Stimulated activated CD8-positive, alpha-beta memory T cell treated with anti-CD3 and anti-CD28 coated beads, Interleukin-15, amount 100 ng/mL, for 48 hours (primary cell): ENCODE data around the gene EIF2B5.
A peak's percentile ranks its signal among the peaks of the same experiment; 100 is the strongest.

ENCODE experiments used
- DNase-seq, 2 donors: peaks; one replicate each; pipeline ENCODE4 v3.0.0-alpha.2; 2020; ENCODE audit warnings: low read depth in 2 of 2

Gene EIF2B5

DNA sequence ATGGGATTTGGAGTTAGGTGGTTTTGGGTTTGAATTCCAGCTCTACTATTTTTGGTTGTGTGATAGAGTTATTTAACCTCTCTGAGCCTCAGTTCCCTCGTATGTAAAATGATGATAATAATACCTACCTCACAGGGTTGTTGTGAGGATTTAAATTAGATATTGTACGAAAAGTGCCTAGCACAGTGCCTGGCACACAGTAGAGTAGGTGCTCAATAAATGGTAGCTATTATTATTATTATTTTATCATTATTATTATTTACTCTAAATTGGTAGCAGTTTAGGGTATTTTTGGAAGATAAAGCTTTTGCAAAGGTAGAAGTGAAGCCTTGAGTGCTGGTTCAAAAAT, 38.2 kb downstream of the EIF2B5 start:
- DNase-seq: no peak

DNA sequence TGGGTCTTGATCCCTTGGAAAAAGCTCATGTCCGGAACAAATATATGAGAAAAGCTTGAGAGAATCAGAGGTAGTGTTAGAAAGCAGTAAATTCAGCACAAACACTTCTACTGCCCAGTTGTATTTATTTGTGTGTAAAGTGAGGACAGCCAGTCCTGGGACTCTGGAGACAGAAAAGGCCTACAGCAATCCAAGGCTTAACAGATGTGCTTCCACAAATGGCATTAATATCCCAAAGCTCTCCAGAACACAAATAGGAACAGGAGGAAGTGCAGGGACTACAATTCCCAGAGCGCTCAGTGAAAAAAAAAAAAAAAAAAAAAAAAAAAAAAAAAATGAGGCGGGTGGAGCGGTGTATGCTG, 39.1 kb downstream of the EIF2B5 start:
- DNase-seq: no peak

DNA sequence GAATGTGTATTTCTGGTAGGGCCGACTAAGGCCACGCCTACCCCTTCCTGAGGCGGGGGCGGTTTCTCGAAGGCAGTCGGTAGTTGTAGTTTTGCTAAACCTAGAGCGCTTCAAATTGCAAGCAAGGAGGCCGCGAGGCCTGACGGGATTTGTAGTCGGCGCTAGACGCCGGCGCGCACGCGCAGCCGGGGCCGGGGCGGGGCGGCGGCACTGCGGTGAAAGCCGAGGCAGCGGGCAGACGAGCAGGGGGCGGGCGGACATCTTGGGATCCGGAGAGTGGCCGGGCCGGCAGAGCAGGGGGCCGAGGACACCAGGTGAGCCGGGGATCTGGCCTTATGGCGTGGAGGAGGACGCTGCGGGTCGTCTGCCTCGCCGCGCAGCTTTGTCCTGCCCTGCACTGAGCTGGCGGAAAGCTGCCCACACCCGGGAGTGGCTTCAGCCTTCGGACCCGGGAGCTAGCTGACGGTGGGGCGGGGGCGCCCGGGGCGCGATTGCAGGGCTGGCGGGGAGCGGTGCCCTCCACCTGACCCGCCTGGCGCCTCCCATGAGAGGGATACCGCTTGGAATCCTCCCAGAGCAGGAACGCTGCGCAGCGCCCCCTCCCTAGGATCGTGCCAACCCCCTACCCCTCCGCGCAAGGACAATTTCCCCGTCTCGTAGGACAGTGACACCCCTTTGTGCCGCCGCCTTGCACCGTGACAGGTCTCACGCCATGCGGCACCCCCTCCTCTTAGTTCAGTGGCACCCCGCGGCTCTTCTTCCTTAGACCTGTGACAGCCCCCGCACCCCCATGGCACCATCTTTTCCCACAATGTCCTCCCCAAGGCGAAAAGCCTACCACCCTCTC, 39.7 kb downstream of the EIF2B5 start, which contains the start of gene AP2M1:
TSS of gene AP2M1 (plus strand) at position 210 of the 847 bp plus-strand sequence. CDS start 2,139 bp downstream, outside the sequence.
- peak; percentile 97 to 99 for DNase-seq

DNA sequence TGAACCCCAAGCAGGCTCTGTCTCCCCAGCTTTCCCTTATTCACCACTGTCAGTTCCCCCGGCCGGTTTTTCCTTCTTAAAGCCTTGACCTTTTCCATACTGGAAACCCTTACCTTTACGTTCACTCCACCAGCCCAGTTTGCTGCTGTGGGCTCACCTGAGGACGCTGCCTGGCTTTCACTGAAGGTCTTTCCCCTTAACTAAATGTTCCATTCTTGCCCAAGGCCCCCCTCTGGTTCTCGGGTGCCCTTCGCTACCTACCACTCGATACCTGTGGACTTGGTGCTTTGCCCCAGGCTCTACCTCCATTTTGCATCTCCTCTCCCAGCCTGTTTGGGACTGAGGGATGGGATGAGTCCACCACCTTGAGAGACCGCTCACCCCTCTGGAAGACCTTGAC, 40.3 kb downstream of the EIF2B5 start:
- no peak for DNase-seq

DNA sequence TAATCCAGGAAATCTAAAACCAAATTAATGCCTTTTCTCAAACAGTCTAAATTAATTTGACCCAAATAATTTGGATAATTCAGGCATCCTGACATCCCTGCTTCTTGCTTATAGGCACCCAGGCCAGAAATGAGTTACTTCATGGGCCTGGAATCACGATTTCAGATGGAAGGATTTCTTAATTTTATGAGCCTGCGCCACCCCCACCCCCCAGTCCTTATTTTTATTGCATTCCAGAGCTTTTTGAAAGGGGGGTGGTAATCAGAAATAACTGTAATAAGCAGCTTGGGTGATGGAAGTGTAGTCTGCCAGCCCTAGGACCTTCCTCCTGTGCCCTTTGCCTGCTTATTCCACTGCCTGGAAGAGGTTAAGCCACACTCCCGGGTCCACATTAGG, 40.8 kb downstream of the EIF2B5 start:
- no peak for DNase-seq

DNA sequence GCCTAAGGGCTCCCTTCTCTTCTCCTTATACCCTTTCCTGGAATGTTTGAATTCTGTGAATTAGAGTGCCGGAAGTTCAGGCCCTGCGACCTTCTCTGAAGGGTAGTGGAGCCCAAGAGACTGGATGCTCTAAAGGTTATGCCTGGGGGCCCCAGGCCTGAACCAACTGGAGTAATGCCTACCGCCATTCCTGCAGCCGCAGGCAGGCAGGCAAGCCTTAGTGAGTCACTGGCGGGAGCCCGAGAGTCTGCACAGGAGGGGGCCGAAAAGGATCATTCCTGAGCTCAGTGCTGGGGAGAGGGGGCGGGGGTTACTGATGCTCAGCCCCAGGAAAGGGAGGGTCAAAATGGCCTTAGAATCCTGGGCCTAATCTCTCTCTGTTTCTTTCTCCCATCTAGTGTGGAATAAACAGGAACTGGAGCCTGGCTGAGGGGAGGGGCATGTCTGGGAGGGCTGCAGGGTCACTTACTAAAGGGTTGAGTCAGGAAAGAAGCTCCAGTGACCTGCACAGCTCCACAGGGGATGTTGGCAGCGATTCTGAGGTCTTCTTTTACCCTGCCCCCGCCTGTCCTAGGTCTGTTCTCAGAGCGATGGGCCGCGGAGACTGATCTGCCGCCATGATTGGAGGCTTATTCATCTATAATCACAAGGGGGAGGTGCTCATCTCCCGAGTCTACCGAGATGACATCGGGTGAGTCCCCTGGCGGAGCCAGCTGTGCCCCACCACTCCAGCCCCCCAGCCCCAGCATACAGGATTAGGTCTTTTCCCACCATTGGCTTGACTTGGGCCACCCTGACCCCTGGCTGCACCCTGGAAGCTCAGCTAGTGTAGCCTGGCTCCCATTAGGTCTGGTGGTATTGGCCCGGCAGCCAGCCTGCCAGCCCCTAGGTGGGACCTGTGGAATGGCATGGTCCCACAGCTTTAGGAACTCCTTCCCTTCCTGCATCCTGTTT, 41.5 kb downstream of the EIF2B5 start:
- no peak for DNase-seq

DNA sequence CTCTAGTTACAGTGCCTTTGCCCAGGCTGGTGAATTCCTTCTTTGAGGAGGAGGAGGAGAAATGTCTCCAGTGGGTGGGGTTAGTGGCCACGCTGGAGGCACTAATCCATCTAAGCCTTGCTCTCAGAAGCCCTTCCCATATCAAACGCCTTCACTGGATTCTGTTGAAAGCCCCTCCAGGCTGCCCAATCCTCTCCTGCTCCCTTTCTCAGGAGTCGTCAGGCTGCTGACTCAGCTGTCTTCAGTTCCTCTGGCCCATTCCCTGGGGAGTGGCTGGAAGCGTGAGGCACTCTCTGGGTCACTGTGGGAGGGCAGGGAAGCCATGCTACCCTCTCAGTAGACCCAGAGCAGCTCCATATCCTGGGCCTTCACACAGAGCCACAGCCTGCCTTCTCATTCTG, 42.2 kb downstream of the EIF2B5 start:
- DNase-seq: no peak

DNA sequence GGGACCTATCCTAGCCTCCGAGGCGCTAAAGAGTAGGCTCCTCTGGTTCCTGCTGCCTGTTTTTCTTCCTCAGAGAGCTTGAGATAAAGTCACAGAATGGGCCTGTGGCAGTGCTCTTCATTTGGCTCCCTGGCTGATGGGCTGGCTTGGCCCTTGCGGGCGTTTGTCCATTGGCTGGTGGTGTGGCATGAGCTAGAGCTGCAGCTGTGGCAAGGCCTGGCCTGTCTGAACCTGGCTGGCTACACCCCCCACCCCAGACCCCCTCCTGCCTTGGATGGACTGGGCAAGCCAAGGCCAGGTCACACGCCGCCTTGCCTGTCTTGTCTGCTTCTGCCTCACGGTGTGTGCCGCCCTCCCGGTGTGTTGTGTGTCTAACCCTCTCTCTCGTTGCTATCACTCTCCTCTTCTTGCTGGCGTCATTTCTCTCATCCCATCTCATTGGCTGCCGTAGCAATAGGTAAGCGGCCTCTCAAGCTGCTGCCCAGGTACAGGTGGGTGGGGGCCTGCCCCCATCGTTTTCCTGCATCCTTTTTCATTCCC, 42.7 kb downstream of the EIF2B5 start:
- DNase-seq: no peak

DNA sequence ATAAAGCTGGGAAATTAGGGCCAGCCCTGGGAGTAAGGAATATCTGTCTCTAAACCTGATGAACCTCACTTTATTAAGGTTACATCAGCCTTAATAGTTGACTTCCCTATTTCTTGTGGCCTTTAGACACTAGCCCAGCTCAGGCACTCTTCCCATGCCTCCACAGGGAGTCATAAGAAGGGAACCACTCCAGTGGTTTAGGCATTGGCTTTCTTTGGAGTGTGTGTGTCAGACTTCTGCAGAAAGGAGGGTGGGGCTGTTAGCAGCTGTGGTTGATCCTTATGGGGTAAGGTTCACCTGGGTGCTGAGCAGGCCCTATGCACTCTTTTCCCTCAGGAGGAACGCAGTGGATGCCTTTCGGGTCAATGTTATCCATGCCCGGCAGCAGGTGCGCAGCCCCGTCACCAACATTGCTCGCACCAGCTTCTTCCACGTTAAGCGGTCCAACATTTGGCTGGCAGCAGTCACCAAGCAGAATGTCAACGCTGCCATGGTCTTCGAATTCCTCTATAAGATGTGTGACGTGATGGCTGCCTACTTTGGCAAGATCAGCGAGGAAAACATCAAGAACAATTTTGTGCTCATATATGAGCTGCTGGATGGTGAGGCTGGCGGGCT, 43.5 kb downstream of the EIF2B5 start:
- no peak for DNase-seq

DNA sequence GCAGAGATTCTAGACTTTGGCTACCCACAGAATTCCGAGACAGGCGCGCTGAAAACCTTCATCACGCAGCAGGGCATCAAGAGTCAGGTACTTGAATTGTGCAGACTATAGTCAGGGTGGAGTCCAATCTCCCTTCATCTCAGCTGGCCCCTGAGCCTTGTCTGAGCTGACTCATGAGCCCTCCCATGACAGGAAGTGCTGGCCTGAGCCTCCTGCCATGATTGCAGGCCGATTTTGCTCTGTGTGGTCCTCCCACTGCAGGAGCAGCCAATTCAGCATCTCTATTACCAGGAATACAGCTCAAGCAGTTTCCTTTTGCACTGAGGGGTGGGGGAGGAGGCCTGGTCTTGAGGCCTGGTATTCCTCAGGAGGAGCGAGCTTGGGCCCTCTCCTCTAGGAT, 45.0 kb downstream of the EIF2B5 start:
- no peak for DNase-seq

DNA sequence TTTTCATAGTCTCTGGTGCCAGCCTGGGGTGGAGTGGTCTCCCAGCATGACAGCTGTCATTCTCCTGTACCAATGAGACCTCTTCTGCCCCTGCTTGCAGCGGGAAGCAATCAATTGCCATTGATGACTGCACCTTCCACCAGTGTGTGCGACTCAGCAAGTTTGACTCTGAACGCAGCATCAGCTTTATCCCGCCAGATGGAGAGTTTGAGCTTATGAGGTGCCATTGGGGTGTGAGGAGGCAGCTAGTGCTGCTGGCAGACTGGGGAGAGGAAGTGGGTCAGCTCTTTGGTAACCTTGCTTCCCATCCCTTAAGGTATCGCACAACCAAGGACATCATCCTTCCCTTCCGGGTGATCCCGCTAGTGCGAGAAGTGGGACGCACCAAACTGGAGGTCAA, 46.4 kb downstream of the EIF2B5 start:
- DNase-seq: no peak

DNA sequence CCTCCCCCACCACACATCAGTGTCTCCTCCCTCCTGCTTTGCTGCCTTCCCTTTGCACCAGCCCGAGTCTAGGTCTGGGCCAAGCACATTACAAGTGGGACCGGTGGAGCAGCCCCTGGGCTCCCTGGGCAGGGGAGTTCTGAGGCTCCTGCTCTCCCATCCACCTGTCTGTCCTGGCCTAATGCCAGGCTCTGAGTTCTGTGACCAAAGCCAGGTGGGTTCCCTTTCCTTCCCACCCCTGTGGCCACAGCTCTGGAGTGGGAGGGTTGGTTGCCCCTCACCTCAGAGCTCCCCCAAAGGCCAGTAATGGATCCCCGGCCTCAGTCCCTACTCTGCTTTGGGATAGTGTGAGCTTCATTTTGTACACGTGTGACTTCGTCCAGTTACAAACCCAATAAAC, 48.5 kb downstream of the EIF2B5 start:
- DNase-seq: no peak

DNA sequence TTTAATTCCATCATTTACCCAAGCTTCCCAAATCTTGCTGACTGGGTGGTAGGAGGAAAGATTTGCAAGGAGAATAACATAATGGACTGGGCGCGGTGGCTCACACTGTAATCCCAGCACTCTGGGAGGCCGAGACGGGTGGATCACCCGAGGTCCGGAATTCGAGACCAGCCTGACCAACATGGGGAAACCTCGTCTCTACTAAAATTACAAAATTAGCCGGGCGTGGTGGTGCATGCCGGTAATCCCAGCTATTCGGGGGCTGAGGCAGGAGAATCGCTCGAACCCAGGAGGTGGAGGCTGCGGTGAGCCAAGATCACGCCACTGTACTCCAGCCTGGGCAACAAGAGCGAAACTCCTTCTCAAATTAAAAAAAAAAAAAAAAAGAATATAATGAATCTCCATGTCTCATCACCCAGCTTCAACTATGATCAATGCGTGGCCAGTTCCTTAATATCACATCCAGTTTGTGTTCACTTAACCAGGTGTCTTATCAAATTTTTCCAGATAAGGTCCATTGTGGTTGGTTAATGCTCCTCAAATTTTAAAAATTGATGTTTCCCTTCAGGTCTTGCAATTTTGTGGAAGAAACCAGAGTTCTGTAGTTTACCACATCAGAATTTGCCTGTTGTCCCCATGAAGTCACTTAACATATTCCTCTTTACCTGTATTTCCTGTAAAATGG, 49.5 kb downstream of the EIF2B5 start:
- DNase-seq: no peak

DNA sequence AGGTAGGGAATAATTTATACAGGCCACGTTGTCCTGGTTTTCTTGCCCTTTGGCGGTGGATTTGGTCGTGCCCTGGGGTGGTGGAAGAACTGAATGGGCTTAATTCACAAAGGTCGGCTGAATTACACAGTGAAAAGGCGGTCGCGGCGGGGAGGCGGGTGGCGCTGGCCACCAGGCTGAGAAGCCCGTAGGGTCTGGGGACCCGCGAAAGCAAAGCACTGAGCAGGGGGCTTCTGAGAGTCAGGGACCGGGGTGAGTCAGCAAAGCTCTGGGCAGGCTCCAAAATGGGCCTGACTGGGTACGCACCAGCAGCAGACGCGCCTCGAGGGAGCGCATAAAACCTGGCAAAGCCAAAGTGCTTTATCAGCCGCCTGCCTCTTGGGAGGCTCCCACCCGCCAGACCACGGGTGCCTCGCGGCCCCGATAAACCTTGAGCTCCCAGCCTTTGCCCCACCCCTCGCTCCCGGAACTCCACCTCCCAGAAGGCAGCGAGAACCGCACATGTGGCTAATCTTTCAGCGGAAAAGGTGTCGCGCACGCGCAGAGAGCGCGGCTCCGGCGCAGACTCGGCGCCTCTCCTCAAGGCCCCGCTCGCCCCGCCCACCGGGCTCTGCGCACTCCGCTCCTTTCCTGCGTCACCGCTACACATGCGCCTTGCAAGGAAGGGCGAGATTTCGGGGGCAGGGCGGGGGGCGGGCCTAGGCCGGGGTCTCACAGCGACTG, 50.5 kb downstream of the EIF2B5 start:
- DNase-seq: peak; percentile 100

DNA sequence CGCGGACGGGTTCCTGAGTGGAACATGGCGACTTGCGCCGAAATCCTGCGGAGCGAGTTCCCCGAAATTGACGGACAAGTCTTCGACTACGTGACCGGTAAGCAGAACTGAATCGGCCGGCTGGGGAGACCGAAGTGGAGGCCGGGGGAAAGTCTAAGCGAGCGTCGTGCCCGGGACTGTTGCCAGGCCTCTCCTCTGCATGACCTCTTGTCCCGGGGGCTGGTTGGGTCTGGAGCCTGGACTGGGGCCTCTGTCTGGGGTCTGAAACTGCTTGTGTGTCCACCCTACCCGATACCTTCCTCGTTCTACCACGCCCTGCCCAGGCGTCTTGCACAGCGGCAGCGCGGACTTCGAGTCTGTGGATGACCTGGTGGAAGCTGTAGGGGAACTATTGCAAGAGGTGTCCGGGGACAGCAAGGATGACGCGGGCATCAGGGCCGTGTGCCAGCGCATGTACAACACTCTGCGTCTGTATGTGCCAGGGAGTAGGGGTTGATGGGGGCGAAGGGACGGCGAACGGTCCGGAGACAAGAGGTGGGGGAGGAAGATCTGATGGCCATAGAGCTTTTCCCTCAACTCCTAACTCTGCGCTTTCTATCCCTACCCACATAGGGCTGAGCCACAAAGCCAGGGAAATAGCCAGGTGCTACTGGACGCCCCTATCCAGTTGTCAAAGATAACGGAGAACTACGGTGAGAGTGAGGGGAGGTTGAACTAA, 51.2 kb downstream of the EIF2B5 start, which contains the start of gene ABCF3:
TSS of gene ABCF3 (plus strand) at position 16 of the 718 bp plus-strand sequence. CDS start at position 25, 9 bp downstream.
- DNase-seq: no peak

DNA sequence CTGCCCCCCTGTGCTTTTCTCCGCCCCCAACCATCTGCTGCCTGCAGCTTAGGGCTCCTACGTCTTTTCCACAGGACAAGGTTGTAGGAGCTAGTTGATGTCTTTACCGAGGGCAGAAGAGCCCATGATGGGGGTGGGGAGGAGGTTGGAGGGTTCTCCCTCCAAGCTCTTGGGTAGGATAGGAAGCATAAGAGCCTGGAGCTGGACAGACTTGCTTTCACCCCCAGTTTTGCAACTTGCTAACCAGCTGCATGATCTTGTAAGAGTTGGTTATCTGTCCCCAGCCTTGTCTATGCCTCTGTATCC, 51.7 kb downstream of the EIF2B5 start:
- no peak for DNase-seq

DNA sequence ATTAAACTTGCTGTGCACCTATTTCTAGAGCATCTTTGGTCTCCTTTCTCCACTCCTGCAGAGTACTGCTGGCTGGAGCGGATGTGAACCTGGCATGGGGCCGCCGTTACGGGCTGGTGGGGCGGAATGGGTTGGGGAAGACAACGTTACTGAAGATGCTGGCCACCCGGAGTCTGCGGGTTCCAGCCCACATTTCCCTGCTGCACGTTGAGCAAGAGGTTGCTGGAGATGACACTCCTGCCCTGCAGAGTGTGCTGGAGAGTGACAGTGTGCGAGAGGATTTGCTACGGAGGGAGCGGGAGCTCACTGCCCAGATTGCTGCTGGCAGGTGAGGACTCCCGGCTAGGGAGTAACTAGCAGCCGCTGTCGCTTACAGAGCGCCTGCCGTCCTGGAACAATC, 52.9 kb downstream of the EIF2B5 start:
- DNase-seq: no peak

DNA sequence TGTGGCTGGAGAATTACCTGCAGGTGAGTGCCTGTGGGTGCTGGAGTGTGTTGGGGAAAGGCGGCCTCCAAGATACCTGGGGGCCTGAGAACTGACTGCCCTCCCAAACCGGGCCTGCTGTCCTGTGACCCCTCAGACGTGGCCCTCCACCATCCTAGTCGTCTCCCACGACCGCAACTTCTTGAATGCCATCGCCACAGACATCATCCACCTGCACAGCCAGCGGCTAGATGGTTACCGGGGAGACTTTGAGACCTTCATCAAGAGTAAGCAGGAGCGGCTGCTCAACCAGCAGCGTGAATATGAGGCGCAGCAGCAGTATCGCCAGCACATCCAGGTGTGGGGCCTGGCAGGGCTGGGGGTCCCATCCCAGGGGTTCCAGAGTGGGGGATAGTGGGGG, 54.3 kb downstream of the EIF2B5 start:
- DNase-seq: no peak

DNA sequence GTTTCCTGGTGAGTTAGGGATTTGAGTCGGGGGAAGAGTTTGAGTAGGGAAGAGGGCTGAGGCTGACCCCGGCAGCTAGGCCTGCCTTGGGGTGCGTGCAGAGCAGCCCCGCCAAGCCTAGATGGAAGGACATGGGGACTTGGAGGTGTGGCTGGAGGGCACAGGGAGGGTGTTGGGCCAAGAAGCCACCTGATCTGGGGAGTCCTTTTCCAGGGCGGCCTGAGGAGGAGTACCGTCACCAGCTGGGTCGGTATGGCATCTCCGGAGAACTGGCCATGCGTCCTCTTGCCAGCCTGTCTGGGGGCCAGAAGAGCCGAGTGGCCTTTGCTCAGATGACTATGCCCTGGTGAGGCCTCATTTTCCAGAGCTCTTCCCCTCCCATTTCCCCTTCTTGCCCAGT, 57.7 kb downstream of the EIF2B5 start:
- no peak for DNase-seq

DNA sequence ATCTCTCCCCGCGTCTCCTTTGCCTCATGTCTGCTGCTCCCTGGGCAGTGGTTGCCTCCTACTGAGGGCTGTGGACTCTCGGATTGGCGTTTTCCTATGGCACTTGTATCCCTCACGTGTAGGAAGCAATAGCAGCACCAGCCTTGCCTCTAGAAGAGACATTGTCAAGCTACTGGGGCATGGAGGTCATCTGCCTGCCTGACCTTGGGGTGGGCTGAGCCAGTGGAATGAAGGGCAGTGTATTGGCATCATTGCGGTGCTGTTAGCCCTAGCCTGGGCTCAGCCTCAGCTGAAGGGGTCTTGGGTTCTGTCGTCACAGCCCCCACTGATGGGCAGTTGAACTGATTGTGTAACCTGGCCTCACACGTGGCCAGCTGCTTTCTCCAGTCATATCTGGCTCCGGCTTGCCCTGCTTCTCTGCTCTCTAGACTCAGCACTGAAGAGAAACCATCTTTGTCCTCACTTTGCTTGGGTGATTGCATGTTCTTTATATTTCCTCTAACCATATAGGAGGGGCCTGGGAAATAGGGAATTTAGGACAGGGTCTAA, 58.9 kb downstream of the EIF2B5 start:
- no peak for DNase-seq
